HG02943 (cell line): ENCODE data around the gene RTL3.
"Not testable (repeated sequence)": the region's sequence is repeated elsewhere in the genome, so short reads cannot be mapped to it uniquely, and the experiment has no call there.

Source experiments
- ATAC-seq: cut with Tn5 transposase; IDR thresholded peaks from one replicate; pipeline ENCODE4 v1.9.1; 2021; ENCODE audit warnings: mild to moderate bottlenecking, low read depth, moderate library complexity; ENCODE audit not compliant: unreplicated experiment

The RTL3 gene

GRCh38 chrX:78658845-78659744, at the start of gene RTL3:
Gene RTL3 (minus strand): TSS chrX:78659328. CDS start chrX:78658420, 908 bp downstream.
- no peak for ATAC-seq

- ATAC-seq, result no peak
Observed at GRCh38 chrX:78708816-78709215, 49.7 kb upstream of the RTL3 start.

- no peak for ATAC-seq
Observed at GRCh38 chrX:78708262-78708661, 49.1 kb upstream of the RTL3 start.

GRCh38 chrX:78706071-78706470, 46.9 kb upstream of the RTL3 start:
- no peak for ATAC-seq

- ATAC-seq, result no peak
Observed at GRCh38 chrX:78693536-78693935, 34.4 kb upstream of the RTL3 start.

GRCh38 chrX:78693012-78693411, 33.9 kb upstream of the RTL3 start:
- no peak for ATAC-seq

- ATAC-seq, result peak; percentile 84
Observed at GRCh38 chrX:78687586-78687985, 28.5 kb upstream of the RTL3 start.

- ATAC-seq, result no peak
Observed at GRCh38 chrX:78673246-78673645, 14.1 kb upstream of the RTL3 start.

- ATAC-seq, result no peak
Observed at GRCh38 chrX:78665342-78665741, 6.2 kb upstream of the RTL3 start.

GRCh38 chrX:78661836-78662235, 2.7 kb upstream of the RTL3 start:
- ATAC-seq, result no peak

- ATAC-seq, result no peak
Observed at GRCh38 chrX:78659955-78660354, 827 bp upstream of the RTL3 start.

- no peak for ATAC-seq
Observed at GRCh38 chrX:78658414-78658813, 714 bp downstream of the RTL3 start.

- ATAC-seq, result no peak
Observed at GRCh38 chrX:78655642-78656041, 3.5 kb downstream of the RTL3 start.

- ATAC-seq, result peak; percentile 55
Observed at GRCh38 chrX:78653118-78653822, 5.9 kb downstream of the RTL3 start.

GRCh38 chrX:78650906-78651437, 8.2 kb downstream of the RTL3 start:
- ATAC-seq, result peak; percentile 75

- ATAC-seq, result no peak
Observed at GRCh38 chrX:78643874-78644273, 15.3 kb downstream of the RTL3 start.

- no peak for ATAC-seq
Observed at GRCh38 chrX:78643096-78643495, 16.0 kb downstream of the RTL3 start.

GRCh38 chrX:78636096-78636495, 23.0 kb downstream of the RTL3 start:
- ATAC-seq, result not testable (repeated sequence)

- no peak for ATAC-seq
Observed at GRCh38 chrX:78624962-78625909, 33.9 kb downstream of the RTL3 start.

GRCh38 chrX:78624426-78624825, 34.7 kb downstream of the RTL3 start:
- no peak for ATAC-seq
